Glutamatergic neuron (in vitro differentiated cells): ENCODE results near the gene SHMT2. TPM values are rescaled to one million over a fixed set of nuclear protein-coding genes. Genes with fewer than 3 reads are reported as not detected.
A peak's percentile ranks its signal among the peaks of the same experiment; 100 is the strongest.

ENCODE experiments used
- DNase-seq: peaks from one replicate; pipeline ENCODE4 v3.0.0; 2022
- H3K27ac Mint-ChIP-seq: one replicate; pipeline ENCODE4 v1.8.0; 2020; ENCODE audit warnings: mild to moderate bottlenecking, mixed read lengths, inconsistent platforms; ENCODE audit not compliant: unreplicated experiment
- H3K27me3 Mint-ChIP-seq: one replicate; pipeline ENCODE4 v1.8.0; 2020; ENCODE audit warnings: mild to moderate bottlenecking, moderate library complexity, mixed read lengths, inconsistent platforms; ENCODE audit not compliant: unreplicated experiment
- H3K36me3 Mint-ChIP-seq: one replicate; pipeline ENCODE4 v1.8.0; 2020; ENCODE audit warnings: mild to moderate bottlenecking, mixed read lengths, inconsistent platforms; ENCODE audit not compliant: unreplicated experiment
- H3K4me1 Mint-ChIP-seq: one replicate; pipeline ENCODE4 v1.8.0; 2020; ENCODE audit warnings: mild to moderate bottlenecking, low read depth, mixed read lengths, inconsistent platforms; ENCODE audit not compliant: unreplicated experiment
- H3K4me3 Mint-ChIP-seq: one replicate; pipeline ENCODE4 v1.8.0; 2020; ENCODE audit warnings: mild to moderate bottlenecking, mixed read lengths, inconsistent platforms; ENCODE audit not compliant: unreplicated experiment
- H3K9me3 Mint-ChIP-seq: one replicate; pipeline ENCODE4 v1.8.0; 2020; ENCODE audit warnings: mild to moderate bottlenecking, moderate library complexity, mixed read lengths, inconsistent platforms; ENCODE audit not compliant: unreplicated experiment
- total RNA-seq: library from RNA; stranded (reverse); fragmentation: NEBNext Ultra II Directional; extraction: Animal tissue kit (Norgen Biotek cat#: 25700); gene quantifications from one replicate; pipeline ENCODE4 v1.2.1, GENCODE V29; 2021; ENCODE audit not compliant: unreplicated experiment
- TF ChIP-seq, protein P1 (sequence below): fragments of 200-600 bp; sonication (generic); IDR thresholded peaks from one replicate; pipeline ENCODE4 v1.5.0; 2021; ENCODE audit not compliant: partially characterized antibody, unreplicated experiment

The SHMT2 gene
- total RNA-seq, 1 donor from 2014 or later = 165 TPM

DNA sequence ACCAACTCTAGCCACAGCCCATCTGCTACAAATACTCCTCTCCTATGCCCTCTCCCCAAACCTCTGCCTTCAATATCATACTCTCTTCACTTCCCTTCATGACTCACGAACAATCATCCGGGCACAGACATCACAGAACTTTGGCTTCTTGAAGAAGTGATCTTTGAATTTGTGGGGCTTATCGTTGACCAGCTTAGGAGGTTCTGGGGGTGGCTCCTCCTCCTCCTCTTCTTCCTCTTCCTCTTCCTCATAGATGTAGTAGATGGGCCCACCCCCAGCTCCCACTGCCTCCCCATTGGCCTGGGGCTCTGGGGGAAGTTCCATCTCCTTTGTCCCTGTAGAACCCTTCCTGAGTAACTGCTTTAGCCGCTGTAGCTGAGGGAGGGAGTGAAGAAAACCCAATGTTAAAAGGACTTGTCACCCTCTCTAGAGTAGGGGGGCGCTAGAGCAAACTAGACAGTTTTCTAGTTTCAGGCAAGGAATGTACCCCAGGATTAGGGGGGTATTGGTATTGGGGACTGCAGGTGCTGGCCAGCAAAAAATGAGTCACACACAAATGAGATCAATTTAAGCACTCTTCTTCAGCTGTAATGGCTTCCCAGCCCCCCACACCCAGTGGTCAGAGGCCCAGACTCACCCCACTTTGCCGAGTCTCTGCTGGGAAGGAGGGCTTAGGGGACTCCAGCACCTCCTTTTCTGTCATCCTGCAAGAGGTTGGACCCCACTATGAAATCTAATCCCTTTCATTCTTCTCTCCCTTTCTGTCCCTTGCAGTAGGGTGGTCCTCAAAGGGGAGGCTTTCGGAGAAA lies 19.6 kb downstream of the SHMT2 start:
- Mint-ChIP-seq H3K36me3 (no peaks in the 10 kb centered on the region), H3K27ac (no peak overlapping the region), H3K4me1 (peaks cover 12% of the 10 kb centered on the region), H3K9me3 (peaks cover 10% of the 10 kb centered on the region), H3K27me3 (peaks cover 4% of the 10 kb centered on the region), H3K4me3 (no peak overlapping the region)
- TF ChIP-seq, protein P1, sequence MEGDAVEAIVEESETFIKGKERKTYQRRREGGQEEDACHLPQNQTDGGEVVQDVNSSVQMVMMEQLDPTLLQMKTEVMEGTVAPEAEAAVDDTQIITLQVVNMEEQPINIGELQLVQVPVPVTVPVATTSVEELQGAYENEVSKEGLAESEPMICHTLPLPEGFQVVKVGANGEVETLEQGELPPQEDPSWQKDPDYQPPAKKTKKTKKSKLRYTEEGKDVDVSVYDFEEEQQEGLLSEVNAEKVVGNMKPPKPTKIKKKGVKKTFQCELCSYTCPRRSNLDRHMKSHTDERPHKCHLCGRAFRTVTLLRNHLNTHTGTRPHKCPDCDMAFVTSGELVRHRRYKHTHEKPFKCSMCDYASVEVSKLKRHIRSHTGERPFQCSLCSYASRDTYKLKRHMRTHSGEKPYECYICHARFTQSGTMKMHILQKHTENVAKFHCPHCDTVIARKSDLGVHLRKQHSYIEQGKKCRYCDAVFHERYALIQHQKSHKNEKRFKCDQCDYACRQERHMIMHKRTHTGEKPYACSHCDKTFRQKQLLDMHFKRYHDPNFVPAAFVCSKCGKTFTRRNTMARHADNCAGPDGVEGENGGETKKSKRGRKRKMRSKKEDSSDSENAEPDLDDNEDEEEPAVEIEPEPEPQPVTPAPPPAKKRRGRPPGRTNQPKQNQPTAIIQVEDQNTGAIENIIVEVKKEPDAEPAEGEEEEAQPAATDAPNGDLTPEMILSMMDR = no peak
- no peak for DNase-seq

- Mint-ChIP-seq H3K4me3 (no peak overlapping the region), H3K27me3 (peaks cover 3% of the 10 kb centered on the region), H3K9me3 (peaks cover 10% of the 10 kb centered on the region), H3K27ac (no peak overlapping the region), H3K36me3 (no peaks in the 10 kb centered on the region), H3K4me1 (peaks cover 12% of the 10 kb centered on the region)
- DNase-seq = no peak
- TF ChIP-seq, protein P1 = no peak
These were observed 21.0 kb downstream of the SHMT2 start for GRCh38 chr12:57250541-57250940.

GRCh38 chr12:57250956-57251355 lies 21.4 kb downstream of the SHMT2 start, which contains the start of gene STAC3:
Gene STAC3 (minus strand): TSS chr12:57251187. CDS start chr12:57249636, 1,551 bp downstream.
- H3K4me1 Mint-ChIP-seq = peaks cover 12% of the 10 kb centered on the region
- peaks cover 12% of the 10 kb centered on the region for H3K9me3 Mint-ChIP-seq
- H3K36me3 Mint-ChIP-seq = no peaks in the 10 kb centered on the region
- peak within 1 kb of the TSS; percentile 17 for H3K27ac Mint-ChIP-seq
- H3K27me3 Mint-ChIP-seq = peaks cover 3% of the 10 kb centered on the region
- DNase-seq = no peak
- H3K4me3 Mint-ChIP-seq = no peak within 1 kb of the TSS
- TF ChIP-seq, protein P1 = no peak

- Mint-ChIP-seq H3K4me3 (no peak overlapping the region), H3K9me3 (peaks cover 8% of the 10 kb centered on the region), H3K36me3 (no peaks in the 10 kb centered on the region), H3K27me3 (peaks cover 5% of the 10 kb centered on the region), H3K4me1 (peaks cover 12% of the 10 kb centered on the region), H3K27ac (no peak overlapping the region)
- TF ChIP-seq, protein P1 = no peak
- DNase-seq = no peak
These were observed 25.2 kb downstream of the SHMT2 start for GRCh38 chr12:57254506-57255280.
